HG02759 (cell line): ENCODE data around the gene ZIC2.

ENCODE experiments used
- ATAC-seq: cut with Tn5 transposase; IDR thresholded peaks from one replicate; pipeline ENCODE4 v1.9.1; 2021; ENCODE audit warnings: mild to moderate bottlenecking, moderate library complexity; ENCODE audit not compliant: unreplicated experiment

The ZIC2 gene

GRCh38 chr13:99973163-99973807 lies 8.3 kb upstream of the ZIC2 start:
- no peak for ATAC-seq

GRCh38 chr13:99973808-99974185 lies 7.8 kb upstream of the ZIC2 start:
- ATAC-seq = no peak

GRCh38 chr13:99974296-99974938 lies 7.2 kb upstream of the ZIC2 start:
- ATAC-seq = no peak

DNA sequence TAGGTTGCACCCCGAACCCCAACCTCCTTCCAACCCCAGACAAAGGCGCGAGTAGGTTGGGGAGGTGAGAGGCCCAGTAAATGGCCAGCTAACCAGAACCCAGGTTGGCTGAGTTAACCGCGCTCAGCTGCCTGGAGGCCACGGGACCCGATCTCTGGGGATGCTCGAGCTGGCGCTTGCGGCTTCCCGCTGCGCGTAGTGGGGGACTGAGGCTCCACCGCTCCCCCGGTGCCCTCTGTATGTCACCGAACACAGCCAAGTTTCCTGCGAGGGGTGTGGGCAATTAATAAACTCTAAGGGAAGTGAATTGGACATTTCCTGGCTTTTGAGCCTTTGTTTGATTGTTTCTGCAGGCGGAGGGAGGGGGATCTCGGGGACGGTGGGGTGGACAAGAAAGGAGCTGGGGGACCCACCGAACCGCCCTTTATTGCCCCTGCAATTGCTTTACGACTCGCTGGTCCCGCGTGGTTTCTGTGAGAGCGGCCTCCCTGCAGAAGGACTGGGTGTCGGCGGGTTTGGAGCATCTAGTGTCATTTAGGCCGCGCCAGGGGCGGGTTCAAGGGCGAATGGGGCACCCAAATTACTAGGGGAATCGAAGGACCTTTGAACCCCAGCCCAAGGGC lies 6.5 kb upstream of the ZIC2 start:
- ATAC-seq = no peak

DNA sequence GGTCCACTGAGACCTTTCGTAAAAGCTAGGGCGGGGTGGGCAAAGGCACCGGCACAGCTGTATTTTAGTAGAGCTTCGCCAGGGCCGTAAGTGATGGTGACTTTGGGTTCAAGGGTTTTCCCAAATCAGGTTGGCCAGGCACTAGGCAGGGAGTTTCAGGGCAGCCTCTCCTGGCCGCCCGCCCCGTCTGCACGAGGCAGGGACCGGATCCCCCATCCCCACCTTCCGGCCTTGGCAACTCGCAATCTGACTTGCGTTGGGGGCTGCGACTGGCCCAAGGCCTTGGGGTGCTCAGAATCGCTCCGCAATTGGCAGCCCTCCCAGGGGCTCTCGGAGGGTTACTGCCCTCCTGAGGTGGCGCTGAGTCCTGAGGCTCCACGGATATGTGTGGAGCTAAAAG lies 6.0 kb upstream of the ZIC2 start:
- ATAC-seq = no peak

- ATAC-seq = no peak
These were observed 5.0 kb upstream of the ZIC2 start for GRCh38 chr13:99976575-99976974.

- ATAC-seq = no peak
These were observed 4.2 kb upstream of the ZIC2 start for GRCh38 chr13:99977334-99977911.

DNA sequence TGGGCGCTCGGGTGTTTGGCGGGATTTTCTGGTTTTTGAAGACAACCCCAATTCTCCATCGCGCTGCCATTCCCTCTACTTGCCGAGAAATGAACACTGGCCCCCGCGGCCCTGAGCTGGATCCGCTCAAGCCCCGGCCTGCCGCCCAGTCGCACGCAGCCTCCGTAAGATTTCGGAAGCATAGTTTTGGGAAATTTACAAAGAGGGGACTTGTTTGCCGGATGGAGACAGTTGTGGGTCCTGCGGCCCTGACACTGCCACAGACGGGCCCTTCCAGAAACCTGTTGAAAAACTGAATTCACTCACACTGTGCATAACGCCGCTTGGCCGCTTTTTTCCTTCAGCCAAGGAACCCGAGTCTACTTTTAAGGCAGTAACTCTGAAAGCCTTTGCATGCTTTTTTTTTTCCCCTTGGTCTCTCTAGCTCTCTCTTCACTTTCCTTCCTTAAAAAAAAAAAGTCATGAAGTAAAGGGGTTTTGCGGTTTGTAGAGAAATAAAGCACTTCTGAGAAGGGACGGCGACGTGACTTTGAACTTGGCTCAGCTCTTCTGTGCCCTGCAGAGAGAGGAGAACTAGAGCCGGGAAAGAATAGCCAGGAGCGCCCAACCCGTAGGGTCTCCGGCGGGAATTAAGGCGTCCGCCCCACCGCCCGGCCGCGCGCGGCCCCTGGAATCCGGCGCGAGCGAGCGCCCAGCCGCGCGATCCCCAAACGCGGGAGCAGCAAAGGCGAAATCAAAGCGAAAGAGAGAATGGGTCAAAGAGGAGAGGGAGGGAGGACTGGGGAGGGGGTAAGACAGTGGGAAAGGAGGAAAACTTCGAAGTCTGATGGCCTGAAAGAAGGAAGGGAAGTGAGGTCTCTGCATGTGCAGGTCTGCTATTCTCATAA lies 3.4 kb upstream of the ZIC2 start:
- ATAC-seq = no peak

- ATAC-seq = no peak
These were observed 2.7 kb upstream of the ZIC2 start for GRCh38 chr13:99978799-99979452.

DNA sequence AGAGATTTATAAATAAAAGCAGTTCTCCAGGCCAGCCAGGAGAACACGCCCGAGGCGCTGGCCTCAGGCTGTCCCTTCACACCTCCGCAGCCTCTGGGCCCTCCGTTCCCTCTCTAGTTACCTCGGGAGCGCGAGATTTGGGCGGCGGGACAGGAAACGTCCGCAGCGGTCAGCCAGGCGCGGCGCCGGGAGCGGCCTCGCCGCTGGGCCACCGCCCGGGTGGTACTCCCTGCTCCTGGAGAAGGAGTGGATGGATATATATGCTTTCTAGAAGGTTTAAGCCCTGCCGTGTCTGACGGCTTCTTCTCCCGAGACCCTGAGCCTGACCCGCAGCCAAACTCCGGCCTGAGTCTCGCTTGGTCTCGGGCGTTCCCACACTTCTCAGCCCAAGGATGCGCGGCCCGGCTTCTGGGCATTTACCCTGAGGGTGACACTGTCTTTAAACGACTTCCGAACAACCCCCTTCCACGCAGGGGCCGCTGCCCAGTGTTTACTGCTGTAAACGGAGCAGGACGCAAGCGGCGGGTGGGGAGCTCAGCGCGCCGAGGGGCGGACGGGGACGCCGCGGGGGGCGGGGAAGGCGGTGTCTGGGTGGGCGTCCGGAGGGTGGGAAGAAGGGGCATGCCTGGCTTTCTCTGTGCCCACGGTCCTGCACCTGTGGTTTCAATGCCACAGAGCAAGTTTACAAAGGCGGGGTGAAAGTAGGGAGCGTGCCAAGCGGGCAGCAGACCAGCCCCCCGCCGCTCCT lies 2.0 kb upstream of the ZIC2 start:
- ATAC-seq = no peak

DNA sequence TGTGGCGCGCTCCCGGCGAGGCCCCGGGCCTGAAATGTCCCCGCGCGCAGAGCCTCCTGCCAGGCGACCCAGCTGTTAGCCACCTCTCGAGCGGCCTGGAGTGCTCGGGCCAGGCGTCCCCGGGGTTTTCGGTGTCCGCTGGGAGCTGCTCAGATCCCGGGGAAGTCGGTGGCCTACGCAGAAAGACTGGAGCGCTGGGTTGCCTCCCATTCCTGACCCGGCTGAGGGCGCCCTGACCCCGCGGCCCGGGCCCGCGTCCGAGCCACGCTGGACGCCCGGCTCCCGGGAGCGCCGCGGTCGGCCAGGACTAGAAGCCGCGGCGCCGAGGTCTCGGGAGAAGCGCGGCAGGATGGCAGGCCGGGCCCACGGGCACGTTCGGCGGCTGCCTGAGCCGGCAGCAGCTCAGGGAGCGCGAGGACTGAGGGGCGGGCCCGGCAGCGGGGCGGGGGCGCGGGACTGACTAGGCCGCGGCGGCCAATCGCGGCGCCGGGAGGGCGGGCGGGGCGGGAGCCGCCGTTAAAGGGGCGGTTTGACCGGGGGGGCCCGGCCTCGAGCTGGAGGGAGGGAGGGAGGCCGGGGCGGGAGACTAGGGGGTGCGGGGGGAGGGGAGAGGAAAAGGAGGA lies 1.3 kb upstream of the ZIC2 start:
- peak; percentile 76 for ATAC-seq

GRCh38 chr13:99980824-99981734 lies 505 bp upstream of the ZIC2 start:
- peak; percentile 6 for ATAC-seq

- ATAC-seq = no peak
These were observed 599 bp downstream of the ZIC2 start for GRCh38 chr13:99982036-99982730.

GRCh38 chr13:99982731-99983498 lies 1.3 kb downstream of the ZIC2 start:
- ATAC-seq = no peak

DNA sequence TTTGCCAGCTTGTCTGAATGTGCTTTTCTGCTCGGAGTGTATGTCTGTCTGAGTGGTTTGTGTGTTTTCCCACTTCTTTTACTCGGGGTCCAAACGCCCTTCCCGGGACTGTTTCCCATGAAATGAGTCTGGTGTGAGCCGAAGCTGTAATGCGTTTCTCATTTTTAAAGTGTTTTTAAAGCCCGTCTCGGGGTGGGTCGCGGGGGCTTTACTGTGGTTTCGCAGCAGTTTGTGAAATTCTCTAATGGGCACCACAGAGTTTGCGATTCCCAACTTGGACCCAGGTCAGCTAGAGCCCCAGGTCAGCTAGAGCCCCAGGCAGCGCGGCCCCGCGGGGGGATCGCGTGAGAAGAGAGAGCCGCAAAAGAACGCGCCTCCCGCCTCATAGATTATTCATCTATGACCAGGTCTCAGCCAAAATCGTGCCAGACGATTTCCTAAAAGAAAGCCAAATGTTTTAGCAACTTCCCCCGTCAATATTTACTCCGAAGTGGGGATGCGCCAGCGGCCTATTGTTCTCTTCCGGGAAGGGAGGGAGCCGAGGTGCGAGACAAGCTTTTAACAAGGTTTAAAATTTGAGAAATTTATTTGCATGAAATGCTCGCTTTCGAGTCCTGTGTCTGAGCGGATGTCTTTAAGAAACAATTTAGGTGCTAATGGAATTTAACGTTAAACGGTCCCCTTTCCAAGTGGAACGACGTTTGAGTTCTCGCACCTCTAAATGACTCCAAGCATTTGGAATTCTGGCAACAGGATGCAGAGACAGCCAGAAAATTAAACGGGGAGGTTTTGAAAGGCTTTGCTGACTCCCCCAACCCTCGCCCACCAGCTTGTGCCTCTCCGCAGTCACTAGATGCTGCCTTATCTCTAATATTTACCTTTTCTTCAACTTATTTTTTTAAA lies 2.2 kb downstream of the ZIC2 start:
- no peak for ATAC-seq
